HUES6 (cell line): ENCODE data around the gene MYO3A.

Experiments used
- H3K27ac ChIP-seq: 2 replicates; pipeline ENCODE4 v1.7.0; 2013; ENCODE audit warnings: low read depth, mild to moderate bottlenecking, low read length, inconsistent platforms
- H3K27me3 ChIP-seq: 2 replicates; pipeline ENCODE4 v1.6.1; 2013; ENCODE audit warnings: low read length; ENCODE audit not compliant: control insufficient read depth, insufficient read depth
- H3K36me3 ChIP-seq: 2 replicates; pipeline ENCODE4 v1.6.1; 2013; ENCODE audit warnings: low read length; ENCODE audit not compliant: control insufficient read depth, insufficient read depth
- H3K4me1 ChIP-seq: 2 replicates; pipeline ENCODE4 v1.6.1; 2013; ENCODE audit warnings: low read length; ENCODE audit not compliant: control insufficient read depth, insufficient read depth
- H3K4me3 ChIP-seq: 2 replicates; pipeline ENCODE4 v1.5.1; 2013; ENCODE audit warnings: low read depth, low read length
- H3K9ac ChIP-seq: one replicate; pipeline ENCODE4 v1.6.1; 2013; ENCODE audit warnings: mild to moderate bottlenecking, low read length
- H3K9me3 ChIP-seq: 2 replicates; pipeline ENCODE4 v1.6.1; 2013; ENCODE audit warnings: low read depth, low read length; ENCODE audit not compliant: control insufficient read depth, insufficient read depth

The MYO3A gene

DNA sequence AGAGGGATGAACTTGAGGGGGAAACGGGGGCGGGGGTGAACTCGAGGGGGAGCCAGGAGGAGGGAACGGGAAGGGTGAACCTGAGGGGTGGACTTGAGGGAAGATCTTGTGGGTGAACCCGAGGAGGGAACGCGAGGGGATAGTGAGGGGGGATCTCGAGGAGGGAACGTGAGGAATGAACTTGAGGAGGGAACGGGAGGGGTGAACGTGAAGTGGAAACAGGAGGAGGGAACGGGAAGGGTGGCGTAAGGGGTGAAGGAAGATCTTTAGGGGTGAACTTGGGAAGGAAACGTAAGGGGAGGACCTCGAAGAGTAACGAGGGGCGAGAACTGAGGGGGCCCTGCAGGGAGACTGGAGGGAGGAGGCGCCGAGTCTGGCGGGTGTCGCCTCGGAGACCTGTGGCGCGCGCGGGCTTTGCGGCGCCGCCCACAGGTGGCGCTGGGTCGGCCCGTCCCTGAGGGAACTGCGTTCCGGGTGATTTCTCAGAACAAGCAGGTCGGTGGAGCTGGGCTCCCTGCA, 651 bp downstream of the MYO3A start:
- no peaks in the 10 kb centered on the region for H3K36me3 ChIP-seq
- H3K9ac ChIP-seq: peak overlapping the region; percentile 91
- H3K27ac ChIP-seq: peak overlapping the region; percentile 69; the same call in 1 of the 2 replicates
- peak overlapping the region; percentile 97 for H3K4me3 ChIP-seq
- H3K9me3 ChIP-seq: no peaks in the 10 kb centered on the region
- H3K27me3 ChIP-seq: peaks cover 8% of the 10 kb centered on the region; the same call in 1 of the 2 replicates
- 0 out of 2 replicates have a peak, but pooled peaks cover 4% of the 10 kb centered on the region for H3K4me1 ChIP-seq

GRCh38 chr10:25938405-25938804, 4.4 kb downstream of the MYO3A start:
- Histone ChIP-seq H3K4me3 (no peak overlapping the region), H3K9me3 (no peaks in the 10 kb centered on the region), H3K9ac (no peak overlapping the region), H3K27ac (no peak overlapping the region), H3K27me3 (peaks cover 5% of the 10 kb centered on the region; the same call in 1 of the 2 replicates), H3K36me3 (no peaks in the 10 kb centered on the region), H3K4me1 (0 out of 2 replicates have a peak, but pooled peaks cover 3% of the 10 kb centered on the region)

GRCh38 chr10:25944771-25945170, 10.7 kb downstream of the MYO3A start:
- Histone ChIP-seq H3K9me3 (peaks cover 3% of the 10 kb centered on the region; the same call in 1 of the 2 replicates), H3K4me3 (no peak overlapping the region), H3K9ac (no peak overlapping the region), H3K27ac (no peak overlapping the region), H3K27me3 (no peaks in the 10 kb centered on the region), H3K4me1 (no peaks in the 10 kb centered on the region), H3K36me3 (no peaks in the 10 kb centered on the region)

GRCh38 chr10:25952857-25953256, 18.8 kb downstream of the MYO3A start:
- peaks cover 7% of the 10 kb centered on the region; the same call in 1 of the 2 replicates for H3K9me3 ChIP-seq
- no peaks in the 10 kb centered on the region for H3K4me1 ChIP-seq
- H3K9ac ChIP-seq: no peak overlapping the region
- no peak overlapping the region for H3K4me3 ChIP-seq
- no peaks in the 10 kb centered on the region for H3K27me3 ChIP-seq
- H3K27ac ChIP-seq: no peak overlapping the region
- H3K36me3 ChIP-seq: peaks cover 11% of the 10 kb centered on the region; the same call in 1 of the 2 replicates

DNA sequence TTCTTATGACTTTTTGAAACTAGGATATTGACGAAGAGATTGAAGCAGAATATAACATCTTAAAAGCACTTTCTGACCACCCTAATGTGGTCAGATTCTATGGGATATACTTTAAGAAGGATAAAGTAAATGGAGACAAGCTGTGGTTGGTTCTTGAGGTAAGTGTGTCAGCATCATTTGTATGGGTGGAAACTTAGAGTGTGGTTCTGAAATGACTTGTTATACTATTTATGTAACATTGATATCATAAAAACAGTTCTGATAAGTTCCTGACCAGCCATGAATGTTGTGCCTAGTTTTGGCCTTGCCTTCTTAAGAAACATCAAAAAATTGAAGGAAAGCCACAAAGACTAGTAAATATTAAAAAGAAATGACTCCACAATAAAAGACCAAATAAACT, 20.8 kb downstream of the MYO3A start:
- Histone ChIP-seq H3K9ac (no peak overlapping the region), H3K27me3 (no peaks in the 10 kb centered on the region), H3K4me1 (no peaks in the 10 kb centered on the region), H3K27ac (no peak overlapping the region), H3K4me3 (no peak overlapping the region), H3K36me3 (peaks cover 11% of the 10 kb centered on the region; the same call in 1 of the 2 replicates), H3K9me3 (peaks cover 9% of the 10 kb centered on the region; the same call in 1 of the 2 replicates)

DNA sequence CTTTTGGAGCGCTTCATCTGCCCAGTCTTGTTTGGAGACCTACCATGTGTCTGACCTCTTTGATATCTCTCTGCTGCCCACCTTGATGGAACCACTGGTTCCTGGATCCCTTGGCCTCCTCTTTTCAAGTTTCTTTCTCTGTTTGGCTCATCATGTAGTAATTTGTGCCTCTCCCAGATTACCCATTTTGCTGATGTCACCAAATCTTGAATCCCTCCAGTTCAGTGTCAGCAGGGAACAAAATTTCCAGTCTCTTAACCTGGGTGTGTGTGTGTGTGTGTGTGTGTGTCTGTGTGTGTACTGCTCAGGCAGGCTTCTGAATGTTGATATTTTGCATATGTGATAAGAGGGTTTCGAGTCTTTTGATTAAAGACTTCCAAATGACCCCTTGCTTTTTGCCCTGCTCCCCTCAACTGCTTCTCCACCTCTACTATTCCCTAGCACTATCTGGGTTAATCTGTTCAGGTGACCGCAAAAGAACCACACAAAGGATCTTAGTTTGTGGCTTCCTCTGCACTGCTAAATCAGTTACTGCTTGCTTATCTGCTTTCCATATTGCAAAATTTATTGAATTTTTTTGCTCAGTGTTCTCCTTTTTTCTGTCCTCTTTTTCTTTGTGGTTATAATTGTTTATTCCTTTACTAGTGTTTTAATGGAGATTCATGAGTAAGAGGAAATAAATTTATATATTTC, 25.7 kb downstream of the MYO3A start:
- no peak overlapping the region for H3K9ac ChIP-seq
- no peaks in the 10 kb centered on the region for H3K27me3 ChIP-seq
- no peaks in the 10 kb centered on the region for H3K4me1 ChIP-seq
- peaks cover 11% of the 10 kb centered on the region; the same call in 1 of the 2 replicates for H3K36me3 ChIP-seq
- H3K27ac ChIP-seq: no peak overlapping the region
- peaks cover 9% of the 10 kb centered on the region; the same call in 1 of the 2 replicates for H3K9me3 ChIP-seq
- H3K4me3 ChIP-seq: no peak overlapping the region

DNA sequence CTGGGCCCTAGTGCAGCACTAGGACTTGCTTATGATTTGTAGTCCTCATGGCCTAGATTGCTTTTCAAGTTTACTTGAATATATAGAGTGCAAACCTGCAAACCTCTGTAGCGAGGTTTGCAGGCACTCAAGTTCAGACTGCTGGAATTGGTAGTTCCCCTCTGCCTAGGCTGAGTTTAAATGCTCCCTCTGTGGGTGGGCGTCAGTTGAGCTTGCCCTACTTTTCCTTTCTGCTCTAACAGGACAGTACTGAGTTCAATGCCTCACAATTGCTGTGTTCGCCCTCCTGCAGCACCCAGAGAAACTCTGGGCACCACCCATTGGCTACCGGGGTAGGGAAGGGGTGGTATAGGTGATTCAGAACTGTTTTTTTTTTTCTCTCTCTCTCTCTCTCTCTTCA, 31.6 kb downstream of the MYO3A start:
- H3K27ac ChIP-seq: no peak overlapping the region
- H3K9me3 ChIP-seq: no peaks in the 10 kb centered on the region
- H3K4me3 ChIP-seq: no peak overlapping the region
- H3K4me1 ChIP-seq: no peaks in the 10 kb centered on the region
- H3K36me3 ChIP-seq: no peaks in the 10 kb centered on the region
- H3K9ac ChIP-seq: no peak overlapping the region
- H3K27me3 ChIP-seq: no peaks in the 10 kb centered on the region

GRCh38 chr10:25966844-25967243, 32.8 kb downstream of the MYO3A start:
- Histone ChIP-seq H3K27ac (no peak overlapping the region), H3K4me3 (no peak overlapping the region), H3K36me3 (no peaks in the 10 kb centered on the region), H3K9me3 (no peaks in the 10 kb centered on the region), H3K4me1 (no peaks in the 10 kb centered on the region), H3K27me3 (no peaks in the 10 kb centered on the region), H3K9ac (no peak overlapping the region)

GRCh38 chr10:25972631-25973030, 38.6 kb downstream of the MYO3A start:
- H3K36me3 ChIP-seq: no peaks in the 10 kb centered on the region
- no peak overlapping the region for H3K27ac ChIP-seq
- H3K4me3 ChIP-seq: no peak overlapping the region
- H3K9me3 ChIP-seq: peaks cover 7% of the 10 kb centered on the region
- H3K4me1 ChIP-seq: no peaks in the 10 kb centered on the region
- H3K27me3 ChIP-seq: no peaks in the 10 kb centered on the region
- H3K9ac ChIP-seq: no peak overlapping the region

- Histone ChIP-seq H3K27me3 (no peaks in the 10 kb centered on the region), H3K9ac (no peak overlapping the region), H3K27ac (no peak overlapping the region), H3K4me3 (no peak overlapping the region), H3K36me3 (no peaks in the 10 kb centered on the region), H3K4me1 (no peaks in the 10 kb centered on the region), H3K9me3 (peaks cover 7% of the 10 kb centered on the region)
Measured at GRCh38 chr10:25974897-25975459, 40.9 kb downstream of the MYO3A start.

GRCh38 chr10:25978771-25979170, 44.7 kb downstream of the MYO3A start:
- H3K4me1 ChIP-seq: no peaks in the 10 kb centered on the region
- H3K27me3 ChIP-seq: no peaks in the 10 kb centered on the region
- no peak overlapping the region for H3K9ac ChIP-seq
- peaks cover 12% of the 10 kb centered on the region; the same call in 1 of the 2 replicates for H3K36me3 ChIP-seq
- no peak overlapping the region for H3K4me3 ChIP-seq
- no peak overlapping the region for H3K27ac ChIP-seq
- peaks cover 19% of the 10 kb centered on the region for H3K9me3 ChIP-seq
